Islet precursor cell (in vitro differentiated cells): ENCODE measurements around the gene TMCC1.
"Not testable (repeated sequence)": the region's sequence is repeated elsewhere in the genome, so short reads cannot be mapped to it uniquely, and the experiment has no call there.

ENCODE experiments used
- DNase-seq: peaks from one replicate; pipeline ENCODE4 v3.0.0-alpha.2; 2018

TMCC1 gene

DNA sequence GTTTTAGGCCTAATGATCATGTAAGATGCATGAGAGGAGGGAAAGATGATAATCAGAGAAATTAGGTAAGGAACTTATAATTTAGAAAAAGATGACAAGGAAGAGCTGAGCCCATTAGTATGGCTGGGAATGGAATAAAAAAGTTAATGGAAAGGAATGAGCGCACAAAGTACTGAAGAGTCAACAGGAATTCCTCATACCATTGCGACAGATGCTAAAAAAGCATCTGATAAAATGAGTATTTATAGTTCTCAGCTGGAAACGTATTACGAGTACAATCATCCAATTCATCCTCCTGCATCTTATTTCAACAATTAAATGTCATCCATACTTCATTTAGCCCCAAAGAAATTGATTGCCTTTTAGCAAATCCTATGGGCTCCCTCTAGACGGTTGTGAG lies 58.9 kb downstream of the TMCC1 start:
- no peak for DNase-seq

DNA sequence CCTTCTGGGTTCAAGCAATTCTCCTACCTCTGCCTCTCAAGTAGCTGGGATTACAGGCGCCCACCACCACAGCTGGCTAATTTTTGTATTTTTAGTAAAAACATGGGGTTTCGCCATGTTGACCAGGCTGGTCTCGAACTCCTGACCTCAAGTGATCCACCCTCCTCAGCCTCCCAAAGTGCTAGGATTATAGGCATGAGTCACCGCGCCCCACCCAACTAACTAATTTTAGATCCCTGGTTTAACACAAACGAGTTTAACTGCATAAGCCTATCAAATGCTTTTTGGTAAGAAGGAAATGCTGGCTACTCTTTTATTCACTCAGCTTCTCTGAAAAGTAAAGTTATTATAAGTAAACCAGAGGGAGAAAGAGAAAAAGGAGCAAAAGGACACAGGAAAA lies 61.6 kb downstream of the TMCC1 start:
- DNase-seq, result not testable (repeated sequence)

DNA sequence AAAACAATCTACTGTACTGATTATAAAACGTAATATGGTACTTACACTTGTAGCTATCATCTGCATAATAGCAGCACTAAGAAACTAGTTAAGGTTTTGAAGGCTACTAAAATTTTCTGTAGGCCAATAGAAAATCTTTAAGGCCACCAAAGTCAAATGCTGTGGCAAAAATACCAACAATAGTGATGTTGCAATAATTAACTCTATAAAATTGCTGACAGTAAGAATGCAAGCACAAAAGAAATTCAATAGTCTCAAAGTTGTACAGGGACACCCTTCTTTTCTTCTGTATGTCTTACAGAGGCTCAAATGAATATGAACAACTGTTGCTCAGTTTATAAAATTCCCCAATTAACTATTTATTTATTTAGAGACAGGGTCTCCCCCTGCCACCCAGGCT lies 62.0 kb downstream of the TMCC1 start:
- no peak for DNase-seq

DNA sequence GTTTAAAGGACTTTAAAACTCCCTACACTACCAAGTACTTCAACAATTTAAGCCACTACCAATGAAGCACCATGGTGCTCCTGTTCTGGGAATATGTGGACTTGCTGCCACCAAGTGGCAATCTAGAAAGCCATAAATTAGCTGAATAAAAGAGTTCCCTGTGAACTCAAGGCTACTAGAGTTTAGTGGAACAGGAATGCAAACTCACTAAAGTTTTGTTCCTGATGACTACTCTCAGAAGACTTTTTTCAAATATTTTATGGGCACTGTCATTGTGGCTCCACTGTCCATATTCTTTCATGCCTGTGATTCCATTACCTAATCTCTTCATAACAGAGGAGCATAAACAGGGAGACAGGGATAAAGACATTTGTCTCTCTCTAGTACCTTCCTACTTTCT lies 63.9 kb downstream of the TMCC1 start:
- DNase-seq, result peak; percentile 68

DNA sequence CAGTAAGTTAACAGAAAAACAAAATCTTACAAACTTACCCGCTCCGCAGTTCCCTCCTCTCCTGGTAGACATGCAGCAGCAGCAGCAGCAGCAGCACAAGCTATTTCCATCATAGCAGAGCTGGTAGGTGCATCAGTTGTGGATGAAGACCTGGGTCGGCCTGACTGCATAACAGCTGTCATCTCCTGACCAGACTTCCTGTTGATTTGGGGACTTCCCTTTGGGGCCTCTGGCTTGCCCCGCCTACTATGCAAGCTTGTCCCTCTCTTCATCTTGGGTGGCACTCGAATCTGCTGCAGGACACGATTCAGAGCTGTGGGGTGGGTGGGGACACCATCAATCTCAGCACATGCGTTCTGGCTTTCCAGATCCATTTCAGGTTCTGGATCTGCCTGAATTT lies 65.7 kb downstream of the TMCC1 start:
- DNase-seq, result no peak

DNA sequence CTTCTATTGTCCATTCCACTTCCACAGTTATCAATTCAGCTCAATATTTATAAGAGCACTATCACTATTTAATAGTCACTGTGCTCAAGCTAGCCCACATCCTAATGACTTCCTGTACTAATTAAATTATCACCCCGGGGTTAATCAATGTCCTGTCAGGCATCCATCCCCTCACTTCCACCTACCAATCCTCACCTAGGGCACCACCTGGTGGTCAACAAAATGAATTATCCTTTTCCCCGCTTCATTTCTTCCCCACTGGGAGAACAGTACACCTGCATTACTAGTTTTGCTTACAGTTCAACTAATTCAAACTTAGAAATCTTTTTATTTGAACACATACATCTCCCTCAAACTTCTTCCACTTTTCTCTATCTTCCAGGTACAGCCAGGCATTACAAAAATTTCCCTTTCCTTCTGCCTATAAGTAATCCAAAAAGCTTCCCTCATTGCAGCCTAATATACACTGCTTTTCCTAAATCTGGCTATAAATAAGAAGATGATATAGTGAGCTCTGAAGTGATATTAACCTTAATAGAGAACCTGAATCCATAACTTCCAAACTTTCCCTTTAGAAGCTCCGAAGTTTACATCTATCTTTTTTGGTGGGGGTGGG lies 68.5 kb downstream of the TMCC1 start:
- DNase-seq, result peak; percentile 55

DNA sequence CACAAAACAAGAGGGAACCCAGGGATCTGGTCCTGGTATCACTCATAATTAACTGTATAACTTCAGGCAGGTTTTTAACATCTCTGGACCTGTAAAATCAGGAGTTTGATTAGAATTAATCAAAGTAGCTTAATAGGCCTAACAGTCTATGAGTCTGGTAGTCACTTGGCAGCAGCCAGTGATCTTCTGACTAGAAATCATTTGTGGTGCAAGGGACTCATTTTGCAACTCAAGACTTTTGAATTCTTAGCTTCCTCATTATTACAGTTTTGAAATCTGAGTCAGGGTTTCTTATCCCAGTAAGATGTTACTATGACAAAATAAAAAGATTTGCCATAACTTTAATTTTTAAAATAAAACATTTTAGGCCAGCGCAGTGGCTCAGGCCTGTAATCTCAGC lies 70.8 kb downstream of the TMCC1 start:
- no peak for DNase-seq

DNA sequence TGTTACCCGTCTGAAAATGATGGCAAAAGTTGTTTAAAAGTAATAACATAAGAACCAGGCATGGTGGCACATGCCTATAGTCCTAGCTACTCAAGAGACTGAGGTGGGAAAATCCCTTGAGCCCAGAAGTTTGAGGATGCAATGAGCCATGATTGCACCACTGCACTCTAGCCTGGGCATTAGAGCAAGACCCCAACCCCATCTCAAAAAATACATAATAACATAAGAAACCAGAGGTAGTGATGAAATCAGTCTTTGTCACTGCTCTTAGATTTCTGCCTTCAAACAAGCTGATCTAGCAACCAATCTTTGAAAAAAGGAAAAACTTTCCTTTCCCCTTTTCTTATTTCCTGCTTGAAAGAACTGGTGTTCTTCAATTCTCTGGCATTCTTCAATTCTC lies 71.3 kb downstream of the TMCC1 start:
- no peak for DNase-seq

DNA sequence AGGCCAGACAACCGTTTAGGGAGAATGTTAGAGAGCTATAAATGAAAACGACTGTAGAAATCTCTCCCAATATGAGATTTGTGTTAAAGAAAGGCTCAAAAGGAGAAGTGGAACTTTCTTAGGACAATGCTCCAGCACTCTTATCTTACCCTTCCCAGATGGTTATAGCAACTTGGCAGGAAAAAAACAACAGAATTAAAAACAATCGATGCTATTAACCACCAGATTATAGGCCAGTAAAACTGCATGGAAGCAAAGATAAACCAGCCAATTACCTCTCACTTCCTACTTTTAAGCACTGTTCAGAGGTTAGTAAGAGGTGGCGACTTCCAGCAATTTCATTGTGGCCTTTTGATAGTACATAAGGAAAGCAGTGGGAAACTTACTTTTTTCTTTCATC lies 72.9 kb downstream of the TMCC1 start:
- no peak for DNase-seq

DNA sequence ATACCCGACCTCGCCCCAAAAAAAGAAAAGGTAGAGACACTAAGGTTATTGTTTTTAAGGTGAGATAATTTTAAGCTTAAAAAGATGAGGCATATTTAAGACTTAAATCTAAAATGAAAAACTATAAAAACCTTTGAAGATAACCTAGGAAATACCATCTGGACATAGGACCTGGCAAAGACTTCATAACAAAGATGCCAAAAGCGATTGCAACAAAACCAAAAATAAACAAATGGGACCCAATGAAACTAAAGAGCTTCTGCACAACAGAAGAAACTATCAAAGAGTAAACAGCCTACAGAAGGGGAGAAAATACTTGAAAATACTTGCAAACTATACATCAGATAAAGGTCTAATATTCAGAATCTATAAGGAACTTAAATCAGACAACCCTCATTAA lies 80.9 kb downstream of the TMCC1 start:
- DNase-seq, result no peak

DNA sequence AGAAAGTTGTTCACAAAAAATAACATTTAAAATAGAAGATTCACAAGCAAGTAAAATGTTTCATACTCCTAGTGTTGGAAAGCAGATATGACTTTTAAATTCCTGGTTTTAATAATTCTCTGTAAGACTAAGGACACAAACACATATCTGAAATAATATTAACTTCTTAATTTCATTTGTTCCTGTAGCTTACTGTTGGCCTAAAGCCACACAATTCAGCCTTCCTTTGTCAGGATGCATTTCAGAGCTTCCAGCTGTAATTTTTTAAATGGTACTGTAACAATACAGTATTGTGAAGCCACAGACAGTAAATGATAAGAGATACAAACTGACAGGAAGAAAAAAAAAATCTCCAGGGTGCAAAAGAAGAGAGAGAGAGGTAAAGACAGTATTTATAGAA lies 84.2 kb downstream of the TMCC1 start:
- DNase-seq, result no peak

DNA sequence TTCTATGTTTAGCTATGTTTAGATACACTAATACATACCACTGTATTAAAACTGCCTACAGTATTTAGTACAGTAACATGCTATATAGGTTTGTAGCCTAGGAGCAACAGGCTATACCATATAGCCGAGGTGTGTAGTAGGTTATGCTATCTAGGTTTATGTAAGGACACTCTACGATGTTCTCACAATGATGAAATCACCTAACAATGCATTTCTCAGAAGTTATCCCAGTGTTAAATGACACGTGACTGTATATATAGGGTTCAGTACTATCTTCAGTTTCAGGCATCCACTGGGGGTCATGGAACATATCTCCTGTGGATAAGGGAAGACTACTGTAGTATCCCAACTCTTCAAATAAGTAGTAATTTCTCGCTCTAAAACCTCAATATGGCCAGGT lies 97.4 kb downstream of the TMCC1 start:
- DNase-seq, result no peak

DNA sequence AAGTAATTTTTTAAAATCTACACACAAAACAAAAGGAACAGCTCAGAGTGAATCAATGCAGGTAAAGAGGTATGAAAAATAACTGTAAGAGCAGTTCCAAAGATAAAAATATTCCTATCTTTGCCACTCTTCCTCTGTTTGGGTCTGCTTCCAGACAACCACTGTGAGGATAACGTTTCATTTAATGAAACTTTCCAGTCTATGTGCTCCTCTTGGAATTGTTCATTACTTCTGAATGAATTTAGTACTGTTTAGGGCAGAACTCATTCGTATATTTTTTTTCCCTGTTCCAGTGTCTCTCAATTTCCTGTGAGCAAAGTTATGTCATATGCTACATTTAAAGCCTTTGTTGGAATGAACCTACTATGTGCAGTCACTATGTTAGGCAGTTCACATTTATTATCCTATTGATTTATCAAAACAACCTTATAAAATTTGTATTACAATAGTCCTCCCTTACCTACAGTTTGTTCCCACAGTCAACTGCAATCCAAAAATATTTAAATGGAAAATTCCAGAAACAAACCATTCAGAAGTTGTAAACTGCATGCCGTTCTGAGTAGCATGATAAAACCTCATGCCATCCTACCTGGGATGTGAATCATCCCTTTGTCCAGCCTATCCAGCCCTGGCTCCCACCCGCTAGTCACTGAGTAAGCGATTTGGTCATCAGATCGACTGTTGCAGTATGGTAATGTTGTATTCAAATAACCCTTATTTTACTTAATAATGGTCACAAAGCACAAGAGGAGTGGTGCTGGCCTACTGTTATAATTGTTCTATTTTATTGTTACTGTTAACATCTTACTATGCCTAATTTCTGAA lies 98.1 kb downstream of the TMCC1 start:
- DNase-seq, result peak; percentile 85

DNA sequence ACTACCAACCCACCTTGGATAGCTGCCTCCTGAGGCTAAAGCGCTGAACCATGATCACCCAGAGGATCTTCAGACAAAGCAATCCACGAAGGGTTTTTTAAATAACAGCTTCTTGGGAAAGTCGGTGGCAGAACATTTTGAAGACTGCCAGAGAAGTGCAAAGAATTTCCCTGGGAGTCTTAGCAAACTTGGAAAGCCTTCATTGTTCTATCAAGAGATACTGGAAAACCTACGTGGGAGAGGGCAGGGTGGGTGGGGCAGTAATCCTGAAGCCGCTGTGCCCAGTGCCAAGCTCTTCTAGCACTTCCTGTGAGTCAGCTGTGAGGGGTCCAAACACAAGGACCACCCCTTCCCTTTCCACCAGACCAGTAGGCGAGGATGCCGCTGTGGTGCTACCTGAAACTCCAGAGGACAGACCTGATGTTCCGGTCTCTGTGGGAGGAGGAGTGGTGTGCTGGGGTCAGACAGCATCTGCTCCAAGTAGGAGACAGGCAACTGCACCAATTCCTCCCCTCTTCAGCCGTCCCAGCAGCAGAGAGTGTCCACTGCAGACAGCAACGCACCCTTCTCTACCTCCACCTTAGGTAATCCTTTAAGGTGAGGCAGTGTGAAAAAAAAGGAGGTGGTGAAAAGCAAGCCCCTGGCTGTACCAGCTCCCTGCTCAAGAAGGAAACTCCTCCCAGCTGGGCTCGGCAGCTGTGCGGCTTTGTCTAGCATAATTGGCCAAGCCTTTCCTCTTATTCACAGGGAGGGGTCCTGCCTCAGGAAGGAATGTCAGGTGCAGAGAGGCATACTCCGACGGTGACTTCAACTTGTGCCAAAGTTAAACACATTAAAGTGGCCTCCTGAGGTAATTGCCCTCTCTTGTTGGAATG lies 99.0 kb downstream of the TMCC1 start:
- DNase-seq, result peak; percentile 98

DNA sequence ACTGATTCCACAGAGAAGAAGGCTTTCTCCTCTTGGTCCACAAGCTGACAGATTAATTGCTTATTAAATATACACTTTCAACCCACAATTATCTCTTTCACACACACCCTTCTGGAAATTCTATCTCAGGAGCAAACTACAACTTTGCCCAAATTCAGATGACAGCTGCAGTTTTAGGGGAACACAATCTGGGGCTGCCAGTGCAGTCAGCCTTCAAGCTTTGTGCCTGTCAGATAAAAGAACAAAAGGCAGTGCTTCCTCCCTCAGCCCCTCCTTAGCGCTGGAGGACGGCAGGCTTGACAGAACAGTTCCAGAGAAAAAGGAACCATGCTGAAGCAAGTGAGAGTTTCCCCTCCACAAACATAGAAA lies 99.6 kb downstream of the TMCC1 start:
- DNase-seq, result no peak

DNA sequence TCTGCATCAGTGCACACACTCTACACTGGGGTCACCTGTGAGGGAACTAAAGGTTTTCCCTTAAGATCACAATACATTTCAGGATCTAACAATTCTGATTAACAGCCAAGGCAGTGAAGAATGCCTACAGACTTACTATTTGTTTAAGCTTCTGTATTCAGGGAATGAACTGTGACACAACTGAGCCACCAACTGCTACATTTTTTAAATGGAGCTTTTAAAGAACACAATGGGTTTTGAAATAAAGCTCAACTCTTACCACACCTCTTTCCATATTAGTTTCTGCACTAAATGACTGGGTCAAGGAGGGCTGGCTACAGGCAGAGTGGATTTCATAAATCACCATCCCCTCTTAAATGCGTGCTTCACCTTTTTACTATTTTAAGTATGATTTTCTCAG lies 100.2 kb downstream of the TMCC1 start:
- no peak for DNase-seq

DNA sequence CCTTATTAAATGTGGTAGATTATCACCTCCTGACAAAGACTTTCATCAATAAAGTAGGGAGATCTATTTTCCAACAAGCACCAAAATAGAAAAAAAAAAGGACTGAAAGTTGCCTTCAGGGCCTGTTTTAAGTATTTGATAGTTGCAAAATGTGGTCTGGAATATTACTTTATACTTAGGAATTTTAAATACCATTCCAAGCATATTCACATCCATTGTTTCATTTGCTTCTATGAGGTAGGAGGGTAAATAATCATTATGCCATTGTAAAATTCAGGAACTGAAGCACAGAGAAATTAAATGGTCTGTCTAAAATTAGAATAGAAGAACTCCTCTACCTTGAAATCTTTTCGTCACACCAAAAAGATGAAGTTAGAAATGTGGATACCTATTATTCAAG lies 110.0 kb downstream of the TMCC1 start:
- no peak for DNase-seq

DNA sequence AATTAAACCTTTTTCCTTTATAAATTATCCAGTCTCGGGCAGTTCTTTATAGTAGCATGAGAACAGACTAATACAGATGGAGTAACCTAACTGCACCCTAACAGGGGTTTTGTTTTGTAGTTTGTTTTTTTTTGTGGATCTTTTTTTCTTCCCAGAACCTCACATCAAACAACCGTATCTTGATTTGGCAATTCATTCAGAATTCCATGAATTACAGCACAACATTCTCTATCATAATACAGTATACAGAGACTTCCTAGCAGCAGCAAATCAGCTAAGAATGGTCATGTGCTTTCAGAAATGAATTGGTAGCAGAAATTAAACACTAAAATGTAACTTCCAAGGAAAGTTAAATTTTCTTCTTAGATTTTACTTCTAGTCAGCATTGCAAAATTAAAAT lies 114.6 kb downstream of the TMCC1 start:
- no peak for DNase-seq

DNA sequence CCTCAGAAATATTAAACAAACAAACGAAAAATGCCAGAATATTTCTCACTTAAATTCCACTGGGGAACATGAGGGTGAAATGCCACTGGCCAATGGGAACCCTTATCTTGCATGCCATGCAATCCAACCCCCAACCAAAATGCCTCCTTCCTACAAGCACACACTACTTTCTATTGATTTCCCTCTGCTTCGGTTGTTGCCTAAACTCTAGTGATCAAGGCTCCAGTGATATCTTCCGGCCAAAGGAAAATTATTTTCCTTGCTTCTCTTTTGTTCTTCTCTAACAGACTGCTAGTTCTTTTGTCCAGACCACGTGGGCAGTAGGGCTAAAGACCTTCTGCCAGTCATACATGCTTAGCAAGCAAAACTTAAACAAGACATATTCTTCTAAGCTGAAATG lies 115.7 kb downstream of the TMCC1 start:
- no peak for DNase-seq

DNA sequence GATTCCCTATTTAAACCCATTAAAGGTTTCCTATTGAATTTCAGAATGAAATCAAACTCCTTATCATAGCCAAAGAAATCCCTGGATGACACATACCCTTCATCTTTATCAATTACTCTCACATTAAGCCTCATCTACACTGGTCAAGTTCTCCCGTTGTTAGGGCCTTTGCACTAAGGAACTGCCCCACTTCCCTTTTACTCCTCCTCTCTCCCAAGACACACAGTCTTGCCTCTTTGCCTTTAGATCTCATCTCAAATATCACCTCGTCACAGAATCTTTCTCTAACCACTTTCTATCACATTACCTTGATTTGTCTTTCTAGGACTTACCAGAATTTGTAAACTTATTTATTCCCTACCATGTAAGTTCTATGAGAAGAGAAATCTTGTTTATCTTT lies 117.6 kb downstream of the TMCC1 start:
- no peak for DNase-seq

DNA sequence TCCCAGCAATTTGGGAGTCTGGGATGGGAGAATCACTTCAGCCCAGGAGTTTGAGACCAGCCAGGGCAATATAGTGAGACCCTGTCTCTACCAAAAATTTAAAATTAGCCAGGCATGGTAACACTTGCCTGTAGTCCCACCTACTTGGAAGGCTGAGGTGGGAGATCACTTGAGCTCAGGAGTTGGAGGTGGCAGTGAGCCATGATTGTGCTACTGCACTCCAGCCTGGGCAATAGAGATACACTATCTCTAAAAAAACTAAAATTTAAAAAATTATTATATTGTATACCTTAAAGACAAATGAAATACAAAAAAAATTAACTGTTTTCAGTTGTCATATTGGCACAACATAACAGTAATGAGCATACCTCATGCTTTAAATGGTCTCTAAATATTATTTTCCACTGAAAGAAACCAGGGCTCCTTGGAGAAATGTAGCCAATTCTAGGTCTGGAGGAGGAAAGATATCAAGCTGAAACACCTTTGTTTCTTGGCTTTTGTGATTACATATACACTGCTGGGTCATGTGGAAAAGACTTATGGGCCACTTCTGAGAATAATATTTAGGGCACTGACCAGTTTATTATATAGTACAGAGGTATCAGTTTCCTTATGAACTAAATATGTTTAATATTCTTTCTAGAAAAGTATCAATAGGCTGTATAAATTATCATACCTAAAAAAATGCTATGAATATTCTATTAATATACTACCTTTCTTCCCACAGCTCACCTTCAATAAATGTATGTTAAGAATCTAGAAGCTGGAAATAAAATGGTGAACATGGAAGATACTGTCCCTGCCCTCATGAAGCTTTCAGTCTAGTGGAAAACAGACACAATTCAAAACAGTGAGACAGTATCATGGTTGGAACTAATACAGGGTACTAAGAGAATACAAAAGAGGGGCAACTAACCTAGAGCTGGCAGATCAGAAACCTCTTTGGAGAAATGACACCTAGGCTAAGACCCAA lies 119.5 kb downstream of the TMCC1 start:
- no peak for DNase-seq

DNA sequence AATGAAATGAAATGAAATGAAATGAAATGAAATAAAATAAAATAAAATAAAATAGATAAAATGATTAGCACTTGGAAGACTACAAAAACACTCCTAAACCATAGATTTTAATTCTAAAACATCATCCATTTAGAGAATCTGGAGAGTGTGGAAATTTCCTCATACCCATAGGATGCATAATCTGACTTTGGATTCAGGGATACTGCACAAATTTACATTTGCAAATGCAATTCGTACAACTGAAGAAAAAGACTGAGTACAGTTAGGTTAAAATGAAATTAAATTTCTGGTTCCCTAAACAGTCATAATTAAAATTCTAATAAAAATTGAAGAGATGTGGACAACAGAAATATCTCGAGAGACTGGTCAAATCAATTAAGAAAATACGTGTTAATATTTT lies 122.9 kb downstream of the TMCC1 start:
- DNase-seq, result no peak

DNA sequence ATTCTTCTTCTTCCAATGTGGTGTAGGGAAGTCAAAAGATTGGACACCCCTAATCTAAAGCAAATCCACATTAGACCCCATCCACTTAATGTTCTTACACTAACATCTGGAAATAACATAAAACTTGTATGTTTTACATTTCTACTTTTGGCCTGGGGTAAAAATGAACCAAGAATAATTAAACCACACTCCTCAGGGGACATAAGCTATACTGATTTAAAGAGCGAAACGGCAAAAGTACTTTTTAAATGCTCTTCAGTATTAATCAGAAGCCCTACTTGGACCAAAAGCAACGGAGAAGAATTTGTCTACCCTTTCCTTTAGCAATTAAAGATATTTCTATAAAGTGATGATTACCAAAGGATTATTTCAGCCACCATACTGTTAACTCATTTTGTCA lies 123.9 kb downstream of the TMCC1 start:
- DNase-seq, result no peak
